ENCODE data around the gene PCSK6. TPM values are rescaled to one million over a fixed set of nuclear protein-coding genes. Genes with fewer than 3 reads are reported as not detected.
A peak's percentile ranks its signal among the peaks of the same experiment; 100 is the strongest.

Gene PCSK6
- total and polyA plus RNA-seq, 7 donors = 8.3 to 32.7 (median 13.3) TPM

DNA sequence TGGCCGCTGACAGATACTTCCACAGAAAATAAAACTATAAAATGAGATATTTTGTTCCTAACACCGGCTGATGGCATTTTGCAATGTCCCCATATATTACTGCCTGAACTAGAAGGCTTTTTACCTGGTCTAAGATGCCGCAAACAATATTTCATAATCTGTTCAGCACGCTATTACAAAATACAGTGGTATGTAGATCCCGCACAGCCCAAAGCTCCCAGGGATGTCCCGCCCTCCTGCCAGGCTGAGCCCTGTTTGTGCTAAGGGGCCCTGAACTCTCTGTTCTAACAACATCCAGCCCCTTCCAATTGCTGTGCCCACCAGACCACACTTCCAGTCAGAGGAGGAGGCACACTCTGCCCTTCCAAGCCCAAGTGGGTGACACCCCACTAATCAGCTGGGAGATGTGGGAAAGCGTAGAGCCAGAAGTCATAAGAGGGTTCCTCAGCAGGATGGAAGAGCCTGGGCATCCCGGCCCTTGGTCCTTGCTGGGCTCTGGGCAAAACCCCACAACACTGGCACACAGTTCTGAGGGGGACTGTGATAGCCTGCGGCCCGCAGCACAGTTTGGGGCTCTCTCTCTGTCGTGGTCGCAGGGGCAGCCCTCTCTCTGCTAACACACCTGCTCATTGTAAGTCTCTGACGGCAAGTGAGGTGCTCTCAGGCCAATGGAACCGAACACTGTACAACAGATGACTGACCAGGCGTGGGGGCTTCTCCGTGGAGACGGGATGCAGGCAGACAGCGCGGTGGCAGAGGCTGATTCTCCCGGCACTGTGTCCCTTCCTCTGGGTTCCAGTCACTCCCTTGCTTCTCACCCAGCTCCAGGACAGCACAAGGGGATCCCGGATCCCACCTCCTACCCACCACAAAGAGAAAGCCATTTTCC, 55.2 kb downstream of the PCSK6 start:
- 88 to 91% (median 89%) methylated on average over 21 of the region's 21 CpGs for WGBS, 3 donors
- ATAC-seq = no peak

DNA sequence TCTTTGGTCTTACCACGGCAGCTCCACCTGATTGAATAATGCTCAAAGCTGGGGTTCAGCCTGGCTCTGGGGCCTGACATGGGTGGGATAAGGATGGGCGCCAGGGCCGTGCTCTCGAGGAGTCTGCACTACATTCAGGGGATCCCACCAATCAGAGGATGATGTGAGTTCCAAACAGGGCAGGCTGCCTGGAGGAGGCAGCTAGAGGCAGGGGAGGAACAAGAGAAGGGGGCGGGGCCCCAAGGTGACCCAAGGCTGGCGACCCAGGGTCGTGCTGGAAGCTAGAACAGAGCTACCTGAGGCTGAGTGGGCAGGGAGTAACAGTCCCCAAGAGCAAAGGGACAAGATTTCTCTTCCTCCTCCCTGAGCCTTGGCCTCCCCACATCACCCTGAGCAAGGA, 56.1 kb downstream of the PCSK6 start:
- Histone ChIP-seq H3K4me1 (no peaks in the 10 kb centered on the region), H3K4me3 (no peak overlapping the region), H3K27me3 (ENCODE audit: insufficient read depth in 3 of 3, low read length in 2 of 3) (no peaks in the 10 kb centered on the region), H3K36me3 (ENCODE audit: insufficient read depth in 1 of 2, low read depth in 1 of 2) (peaks cover 0 to 48% of the 10 kb centered on the region in 2 donors), H3K9me3 (no peaks in the 10 kb centered on the region), H3K27ac (no peak overlapping the region)
- DNase-seq = no peak
- intact Hi-C loops (cut with DNase I) = loop anchor here in 1 of 2 donors (5.0 kb wide), 1 partner anchor 46 kb away; no protein-coding TSS in a partner anchor
- TF ChIP-seq, protein P1, sequence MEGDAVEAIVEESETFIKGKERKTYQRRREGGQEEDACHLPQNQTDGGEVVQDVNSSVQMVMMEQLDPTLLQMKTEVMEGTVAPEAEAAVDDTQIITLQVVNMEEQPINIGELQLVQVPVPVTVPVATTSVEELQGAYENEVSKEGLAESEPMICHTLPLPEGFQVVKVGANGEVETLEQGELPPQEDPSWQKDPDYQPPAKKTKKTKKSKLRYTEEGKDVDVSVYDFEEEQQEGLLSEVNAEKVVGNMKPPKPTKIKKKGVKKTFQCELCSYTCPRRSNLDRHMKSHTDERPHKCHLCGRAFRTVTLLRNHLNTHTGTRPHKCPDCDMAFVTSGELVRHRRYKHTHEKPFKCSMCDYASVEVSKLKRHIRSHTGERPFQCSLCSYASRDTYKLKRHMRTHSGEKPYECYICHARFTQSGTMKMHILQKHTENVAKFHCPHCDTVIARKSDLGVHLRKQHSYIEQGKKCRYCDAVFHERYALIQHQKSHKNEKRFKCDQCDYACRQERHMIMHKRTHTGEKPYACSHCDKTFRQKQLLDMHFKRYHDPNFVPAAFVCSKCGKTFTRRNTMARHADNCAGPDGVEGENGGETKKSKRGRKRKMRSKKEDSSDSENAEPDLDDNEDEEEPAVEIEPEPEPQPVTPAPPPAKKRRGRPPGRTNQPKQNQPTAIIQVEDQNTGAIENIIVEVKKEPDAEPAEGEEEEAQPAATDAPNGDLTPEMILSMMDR (IDR thresholded peaks at IDR 0.05) = no peak
- no peak for ATAC-seq
- WGBS, 3 donors = 78 to 82% (median 79%) methylated on average over 7 of the region's 7 CpGs

More for the DNA sequence above, 55.2 kb downstream of the PCSK6 start:
- H3K4me3 ChIP-seq = no peak overlapping the region
- no peaks in the 10 kb centered on the region for H3K27me3 ChIP-seq (ENCODE audit: insufficient read depth in 3 of 3, low read length in 2 of 3)
- no peak for DNase-seq
- H3K27ac ChIP-seq = no peak overlapping the region
- peaks cover 6% of the 10 kb centered on the region for H3K4me1 ChIP-seq
- no peaks in the 10 kb centered on the region for H3K9me3 ChIP-seq
- intact Hi-C loops (cut with DNase I) = loop anchor here in 1 of 2 donors (5.0 kb wide), 1 partner anchor 47 kb away; no protein-coding TSS in a partner anchor
- TF ChIP-seq, protein P1 (IDR thresholded peaks at IDR 0.05) = no peak
- H3K36me3 ChIP-seq (ENCODE audit: insufficient read depth in 1 of 2, low read depth in 1 of 2) = peaks cover 0 to 42% of the 10 kb centered on the region in 2 donors

DNA sequence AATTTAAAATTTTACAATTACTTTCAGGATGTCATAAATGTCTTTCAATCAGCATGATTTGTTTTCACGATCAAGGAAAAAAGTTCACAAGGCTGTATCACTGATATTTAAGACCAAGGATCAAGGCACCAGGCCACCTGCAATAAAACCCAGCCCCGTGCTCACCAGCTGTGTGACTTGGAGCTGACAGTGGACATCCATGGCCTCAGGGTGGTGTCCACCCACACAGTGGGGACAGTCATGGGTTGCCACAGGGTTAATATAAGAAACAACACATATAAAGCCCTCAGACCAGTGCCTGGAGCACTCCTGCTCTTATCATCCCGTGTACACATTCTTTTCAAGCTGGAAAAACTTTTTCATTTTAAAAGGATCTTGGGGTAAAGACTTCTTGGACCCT, 56.5 kb downstream of the PCSK6 start:
- peaks cover 0 to 49% of the 10 kb centered on the region in 2 donors for H3K36me3 ChIP-seq (ENCODE audit: insufficient read depth in 1 of 2, low read depth in 1 of 2)
- intact Hi-C loops (cut with DNase I) = loop anchor here in 1 of 2 donors (5.0 kb wide), 1 partner anchor 46 kb away; no protein-coding TSS in a partner anchor
- no peak overlapping the region for H3K4me3 ChIP-seq
- DNase-seq (no peak), ATAC-seq (peak in 2 of 4 donors; percentile 43 to 46)
- no peaks in the 10 kb centered on the region for H3K4me1 ChIP-seq
- H3K27me3 ChIP-seq (ENCODE audit: insufficient read depth in 3 of 3, low read length in 2 of 3) = no peaks in the 10 kb centered on the region
- no peaks in the 10 kb centered on the region for H3K9me3 ChIP-seq
- 41 to 58% (median 47%) methylated on average over 3 of the region's 3 CpGs for WGBS, 3 donors
- TF ChIP-seq, protein P1 (IDR thresholded peaks at IDR 0.05) = no peak
- no peak overlapping the region for H3K27ac ChIP-seq

DNA sequence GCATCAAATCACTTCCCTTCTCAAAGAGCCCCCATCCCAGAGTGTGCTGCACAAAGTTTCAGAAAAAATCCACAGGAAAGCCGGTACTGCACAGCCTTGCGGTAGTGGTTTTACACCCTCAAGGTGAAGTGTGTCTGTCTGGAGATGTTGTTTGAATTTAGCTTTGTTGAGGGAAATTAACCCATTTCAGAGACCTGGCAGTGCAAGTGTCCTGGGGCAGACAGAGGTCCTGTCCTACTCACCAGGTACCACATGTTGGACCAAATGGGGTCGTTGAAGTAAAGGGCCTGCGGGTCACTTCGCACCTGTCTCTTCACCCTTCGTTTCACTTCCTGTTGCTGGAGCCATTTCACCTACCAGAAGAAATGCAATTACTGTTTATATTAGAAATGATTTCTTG, 57.8 kb downstream of the PCSK6 start:
- TF ChIP-seq, protein P1 (IDR thresholded peaks at IDR 0.05) = no peak
- Histone ChIP-seq H3K4me3 (no peak overlapping the region), H3K27ac (no peak overlapping the region), H3K9me3 (no peaks in the 10 kb centered on the region), H3K4me1 (no peaks in the 10 kb centered on the region), H3K36me3 (ENCODE audit: insufficient read depth in 1 of 2, low read depth in 1 of 2) (peaks cover 0 to 61% of the 10 kb centered on the region in 2 donors), H3K27me3 (ENCODE audit: insufficient read depth in 3 of 3, low read length in 2 of 3) (no peaks in the 10 kb centered on the region)
- intact Hi-C loops (cut with DNase I) = loop anchor here in 1 of 2 donors (5.0 kb wide), 1 partner anchor 44 kb away; no protein-coding TSS in a partner anchor
- ATAC-seq = no peak
- WGBS, 3 donors = 85 to 91% (median 88%) methylated on average over 6 of the region's 6 CpGs
- no peak for DNase-seq
